Adrenal gland (tissue), 5 donors: Measurements from ENCODE around the gene THRB.

ENCODE experiments used
- POLR2A ChIP-seq, 2 donors: fragments of 450-650 bp; IDR thresholded peaks; one replicate each; pipeline ENCODE4 v1.6.1; 2017; ENCODE audit warnings: antibody characterized with exemption in 2 of 2, mild to moderate bottlenecking in 2 of 2, moderate library complexity in 1 of 2
- TF ChIP-seq, protein P1 (sequence below), 6 experiments: fragments of 450-650 bp in 4 of 6; fragments of 200-600 bp in 2 of 6; sonication (generic) in 1 of 6; IDR thresholded peaks; 1 replicate in 5 of 6; 2 replicates in 1 of 6; pipeline versions ENCODE4 v1.5.1 to v1.8.0; 2016 to 2021; ENCODE audit warnings: antibody characterized with exemption in 6 of 6, mild to moderate bottlenecking in 2 of 6, moderate library complexity in 1 of 6
- donor health status: DM: no; HTN: no; CAD: no.

DNA sequence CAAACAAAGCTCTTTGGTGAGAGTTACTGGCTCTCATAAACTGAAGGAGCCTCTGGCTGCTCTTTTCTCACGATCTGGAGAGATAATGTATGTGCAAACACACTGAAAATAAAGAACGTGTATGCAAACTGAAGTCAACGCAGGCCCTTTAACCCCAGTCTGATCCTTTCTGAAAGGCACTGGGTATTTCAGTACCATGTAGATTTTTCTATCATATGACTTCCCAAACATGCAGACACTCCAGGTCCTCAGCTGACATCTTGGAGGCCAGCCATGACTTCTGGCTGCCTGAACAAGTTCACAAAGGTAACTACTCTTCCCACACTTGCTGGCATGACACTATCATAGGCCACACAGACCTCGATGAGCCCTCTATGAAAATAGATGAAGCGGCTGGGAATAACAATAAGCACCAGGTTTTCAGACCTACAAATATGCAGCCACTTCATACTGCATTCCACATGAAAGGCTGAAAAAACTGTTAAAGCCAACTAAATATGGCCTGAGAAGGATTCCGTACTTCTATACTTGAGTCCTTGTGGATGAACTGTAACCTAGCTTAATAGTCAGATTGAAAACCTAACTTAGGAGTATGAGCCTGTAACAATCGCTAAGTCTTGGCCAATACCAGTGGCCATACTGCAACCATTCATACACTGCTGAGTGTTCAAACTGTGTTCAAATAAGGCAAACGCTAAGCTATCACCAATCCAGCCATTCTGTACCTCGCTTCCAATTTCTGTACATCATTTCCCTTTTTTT, 121.3 kb downstream of the THRB start:
- TF ChIP-seq, protein P1, sequence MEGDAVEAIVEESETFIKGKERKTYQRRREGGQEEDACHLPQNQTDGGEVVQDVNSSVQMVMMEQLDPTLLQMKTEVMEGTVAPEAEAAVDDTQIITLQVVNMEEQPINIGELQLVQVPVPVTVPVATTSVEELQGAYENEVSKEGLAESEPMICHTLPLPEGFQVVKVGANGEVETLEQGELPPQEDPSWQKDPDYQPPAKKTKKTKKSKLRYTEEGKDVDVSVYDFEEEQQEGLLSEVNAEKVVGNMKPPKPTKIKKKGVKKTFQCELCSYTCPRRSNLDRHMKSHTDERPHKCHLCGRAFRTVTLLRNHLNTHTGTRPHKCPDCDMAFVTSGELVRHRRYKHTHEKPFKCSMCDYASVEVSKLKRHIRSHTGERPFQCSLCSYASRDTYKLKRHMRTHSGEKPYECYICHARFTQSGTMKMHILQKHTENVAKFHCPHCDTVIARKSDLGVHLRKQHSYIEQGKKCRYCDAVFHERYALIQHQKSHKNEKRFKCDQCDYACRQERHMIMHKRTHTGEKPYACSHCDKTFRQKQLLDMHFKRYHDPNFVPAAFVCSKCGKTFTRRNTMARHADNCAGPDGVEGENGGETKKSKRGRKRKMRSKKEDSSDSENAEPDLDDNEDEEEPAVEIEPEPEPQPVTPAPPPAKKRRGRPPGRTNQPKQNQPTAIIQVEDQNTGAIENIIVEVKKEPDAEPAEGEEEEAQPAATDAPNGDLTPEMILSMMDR (IDR thresholded peaks at IDR 0.05): no peak
- TF ChIP-seq POLR2A (IDR thresholded peaks at IDR 0.05): no peak
